Activated naive CD4-positive, alpha-beta T cell treated with anti-CD3 and anti-CD28 coated beads, Interleukin-2, amount 10 ng/mL, durations not matched to agents 7 days and 5 days (primary cell): ENCODE results near the gene CKS2.
"Not testable (repeated sequence)": the region's sequence is repeated elsewhere in the genome, so short reads cannot be mapped to it uniquely, and the experiment has no call there.

Experiments used
- CTCF ChIA-PET: fragments of 350-600 bp; sonication (Branson Sonifier 250); formaldehyde crosslinking; loops from one replicate; lab custom pipeline; 2021; ENCODE audit warnings: antibody characterized with exemption; lab: Charles Lee
- DNase-seq: peaks from one replicate; pipeline ENCODE4 v3.0.0-alpha.2; 2020
- H3K27ac Mint-ChIP-seq: one replicate; pipeline ENCODE4 v1.8.0; 2021; ENCODE audit warnings: mild to moderate bottlenecking, moderate library complexity, mixed read lengths
- H3K27me3 Mint-ChIP-seq: one replicate; pipeline ENCODE4 v1.8.0; 2021; ENCODE audit warnings: mild to moderate bottlenecking, mixed read lengths
- H3K36me3 Mint-ChIP-seq: one replicate; pipeline ENCODE4 v1.8.0; 2021; ENCODE audit warnings: mixed read lengths
- H3K4me1 Mint-ChIP-seq: one replicate; pipeline ENCODE4 v1.8.0; 2021; ENCODE audit warnings: mixed read lengths
- H3K4me3 Mint-ChIP-seq: one replicate; pipeline ENCODE4 v1.8.0; 2021; ENCODE audit warnings: mild to moderate bottlenecking, moderate library complexity, mixed read lengths
- H3K9me3 Mint-ChIP-seq: one replicate; pipeline ENCODE4 v1.8.0; 2021; ENCODE audit warnings: mixed read lengths

Gene CKS2

DNA sequence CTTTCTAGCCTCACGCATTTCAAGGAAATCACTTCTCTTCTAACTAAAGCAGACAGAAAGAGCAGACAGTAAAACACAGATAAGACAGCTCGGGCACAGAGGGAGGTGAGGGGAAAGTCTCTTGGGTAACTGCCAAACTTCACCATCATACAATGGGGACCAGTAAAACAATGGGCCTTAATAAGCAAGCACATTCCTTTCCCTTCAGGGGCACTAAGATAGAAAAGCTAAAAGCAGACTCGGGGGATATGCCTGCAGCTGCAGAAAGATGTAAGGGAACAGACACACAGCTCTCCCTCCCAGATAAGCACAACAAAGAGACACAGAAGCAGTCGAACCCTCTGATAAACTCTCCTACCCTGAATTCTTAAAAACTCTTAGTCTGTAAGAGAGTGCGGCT is 15.6 kb upstream of the CKS2 start:
- no peaks in the 10 kb centered on the region for H3K4me1 Mint-ChIP-seq
- no peak overlapping the region for H3K27ac Mint-ChIP-seq
- peaks cover 3% of the 10 kb centered on the region for H3K9me3 Mint-ChIP-seq
- peaks cover 17% of the 10 kb centered on the region for H3K27me3 Mint-ChIP-seq
- H3K4me3 Mint-ChIP-seq, result no peak overlapping the region
- H3K36me3 Mint-ChIP-seq, result no peaks in the 10 kb centered on the region
- DNase-seq, result no peak
- CTCF ChIA-PET, result no interaction called here

DNA sequence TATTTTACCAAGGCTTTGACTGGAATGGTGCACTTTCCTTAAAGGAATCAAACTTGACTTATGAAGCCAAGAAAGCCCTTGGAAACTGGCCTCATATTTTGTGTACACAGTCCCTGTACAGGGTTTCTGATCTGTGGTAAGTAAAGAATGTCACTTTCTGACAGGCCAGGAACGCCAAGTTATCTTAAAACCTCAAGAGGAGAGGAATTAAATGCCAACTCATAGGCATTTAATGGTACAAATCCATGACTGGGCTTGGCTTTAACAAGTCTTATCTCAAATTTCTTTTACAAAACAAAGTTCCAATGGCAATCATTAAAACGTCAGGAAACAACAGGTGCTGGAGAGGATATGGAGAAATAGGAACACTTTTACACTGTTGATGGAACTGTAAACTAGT is 9.0 kb upstream of the CKS2 start:
- H3K4me1 Mint-ChIP-seq, H3K27ac Mint-ChIP-seq, CTCF ChIA-PET, H3K4me3 Mint-ChIP-seq, H3K27me3 Mint-ChIP-seq, DNase-seq, H3K36me3 Mint-ChIP-seq, H3K9me3 Mint-ChIP-seq: not testable (repeated sequence)

DNA sequence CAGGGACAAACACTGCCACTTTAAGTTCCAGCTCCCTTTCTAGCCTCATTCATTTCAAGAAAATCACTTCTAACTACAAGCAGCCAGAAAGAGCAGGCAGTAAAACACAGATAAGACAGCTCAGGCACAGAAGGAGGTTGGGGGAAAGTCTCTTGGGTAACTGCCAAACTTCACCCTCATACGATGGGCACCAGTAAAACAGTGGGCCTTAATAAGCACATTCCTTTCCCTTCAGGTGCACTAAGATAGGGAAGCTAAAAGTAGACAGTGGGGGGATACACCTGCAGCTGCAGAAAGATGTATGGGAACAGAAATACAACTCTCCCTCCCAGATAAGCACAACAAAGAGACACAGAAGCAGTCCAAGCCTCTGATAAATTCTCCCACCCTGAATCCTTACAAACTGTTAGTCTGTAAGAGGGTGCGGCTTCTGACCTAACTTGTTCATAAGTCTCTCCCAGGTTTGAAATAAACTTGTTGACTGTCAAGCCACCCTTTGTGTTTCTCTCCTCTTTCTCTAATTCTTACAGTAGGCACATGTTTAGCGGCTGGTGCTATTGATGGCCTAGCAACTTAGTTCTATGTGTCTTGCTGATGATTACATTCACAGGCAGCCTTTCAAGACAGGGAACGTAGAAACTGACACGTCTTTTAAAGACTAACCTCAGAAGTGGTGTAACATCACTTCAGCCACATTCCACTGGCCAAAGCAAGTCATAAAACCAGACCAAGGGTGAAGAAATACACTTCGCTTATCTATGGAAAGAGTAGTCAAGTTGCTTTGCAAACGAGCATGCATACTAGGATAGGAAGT is 6.8 kb upstream of the CKS2 start:
- CTCF ChIA-PET, result no interaction called here
- Mint-ChIP-seq H3K27ac (no peak overlapping the region), H3K27me3 (no peaks in the 10 kb centered on the region), H3K36me3 (peaks cover 5% of the 10 kb centered on the region), H3K4me3 (no peak overlapping the region), H3K4me1 (peaks cover 7% of the 10 kb centered on the region), H3K9me3 (no peaks in the 10 kb centered on the region)
- DNase-seq, result no peak

DNA sequence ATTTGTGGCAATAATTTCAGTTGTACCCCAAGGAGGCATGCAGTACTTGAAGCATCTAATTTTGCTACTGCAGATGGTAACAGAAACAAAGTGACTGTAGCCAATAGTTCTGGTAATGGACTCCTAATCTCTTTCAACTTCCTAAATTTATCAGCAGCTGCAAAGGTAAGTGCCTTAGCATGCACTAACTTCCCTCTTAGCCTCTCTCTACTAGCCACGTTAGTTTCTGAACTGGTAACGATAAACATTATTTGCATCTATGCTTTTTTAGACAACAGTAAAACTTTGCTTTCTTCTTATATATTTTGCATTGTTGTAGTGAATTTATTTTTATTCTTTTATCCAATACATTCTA is 6.2 kb upstream of the CKS2 start:
- Mint-ChIP-seq H3K36me3 (peaks cover 6% of the 10 kb centered on the region), H3K4me1 (peaks cover 13% of the 10 kb centered on the region), H3K27me3 (no peaks in the 10 kb centered on the region), H3K9me3 (no peaks in the 10 kb centered on the region), H3K4me3 (no peak overlapping the region), H3K27ac (no peak overlapping the region)
- CTCF ChIA-PET, result no interaction called here
- no peak for DNase-seq

DNA sequence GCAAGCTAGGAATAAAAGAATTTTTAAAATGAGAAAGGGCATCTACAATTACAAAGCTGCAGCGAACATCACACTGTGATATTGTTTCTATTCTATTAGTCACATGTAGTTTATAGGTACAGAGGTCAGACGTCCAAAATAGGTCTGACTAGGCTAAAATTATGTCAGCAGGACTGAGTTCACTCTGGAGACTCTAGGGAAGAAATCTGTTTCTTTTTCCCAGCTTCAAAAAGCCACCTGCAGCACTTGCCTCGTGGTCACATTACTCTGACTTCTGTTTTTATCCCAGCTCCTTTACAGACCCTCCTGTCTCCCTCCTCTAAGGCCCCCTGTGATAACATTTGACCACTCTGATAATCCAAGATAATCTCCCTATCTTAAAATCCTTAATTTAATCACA is 5.1 kb upstream of the CKS2 start:
- CTCF ChIA-PET, result no interaction called here
- DNase-seq, result no peak
- H3K4me3 Mint-ChIP-seq, result no peak overlapping the region
- H3K4me1 Mint-ChIP-seq, result peaks cover 19% of the 10 kb centered on the region
- H3K27me3 Mint-ChIP-seq, result no peaks in the 10 kb centered on the region
- peaks cover 8% of the 10 kb centered on the region for H3K36me3 Mint-ChIP-seq
- H3K27ac Mint-ChIP-seq, result no peak overlapping the region
- no peaks in the 10 kb centered on the region for H3K9me3 Mint-ChIP-seq

DNA sequence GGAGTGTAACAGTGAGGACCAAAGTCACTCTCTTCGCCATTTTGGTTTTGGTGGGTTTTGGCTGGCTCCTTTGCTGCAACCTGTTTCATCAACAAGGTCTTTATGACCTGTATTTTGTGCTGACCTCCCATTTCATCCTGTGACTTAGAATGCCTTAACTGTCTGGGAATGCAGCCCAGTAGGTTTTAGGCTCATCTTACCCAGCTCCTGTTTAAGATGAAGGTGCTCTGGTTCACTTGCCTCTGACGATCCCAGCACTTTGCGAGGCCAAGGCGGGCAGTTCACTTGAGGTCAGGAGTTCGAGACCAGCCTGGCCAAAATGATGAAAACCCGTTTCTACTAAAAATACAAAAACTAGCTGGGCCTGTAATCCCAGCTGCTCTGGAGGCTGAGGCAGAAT is 1.8 kb upstream of the CKS2 start:
- no peak for DNase-seq
- Mint-ChIP-seq H3K4me3 (peak overlapping the region; percentile 90), H3K27ac (peak overlapping the region; percentile 99), H3K36me3 (peaks cover 29% of the 10 kb centered on the region), H3K27me3 (no peaks in the 10 kb centered on the region), H3K4me1 (peaks cover 37% of the 10 kb centered on the region), H3K9me3 (no peaks in the 10 kb centered on the region)
- CTCF ChIA-PET, result no interaction called here

DNA sequence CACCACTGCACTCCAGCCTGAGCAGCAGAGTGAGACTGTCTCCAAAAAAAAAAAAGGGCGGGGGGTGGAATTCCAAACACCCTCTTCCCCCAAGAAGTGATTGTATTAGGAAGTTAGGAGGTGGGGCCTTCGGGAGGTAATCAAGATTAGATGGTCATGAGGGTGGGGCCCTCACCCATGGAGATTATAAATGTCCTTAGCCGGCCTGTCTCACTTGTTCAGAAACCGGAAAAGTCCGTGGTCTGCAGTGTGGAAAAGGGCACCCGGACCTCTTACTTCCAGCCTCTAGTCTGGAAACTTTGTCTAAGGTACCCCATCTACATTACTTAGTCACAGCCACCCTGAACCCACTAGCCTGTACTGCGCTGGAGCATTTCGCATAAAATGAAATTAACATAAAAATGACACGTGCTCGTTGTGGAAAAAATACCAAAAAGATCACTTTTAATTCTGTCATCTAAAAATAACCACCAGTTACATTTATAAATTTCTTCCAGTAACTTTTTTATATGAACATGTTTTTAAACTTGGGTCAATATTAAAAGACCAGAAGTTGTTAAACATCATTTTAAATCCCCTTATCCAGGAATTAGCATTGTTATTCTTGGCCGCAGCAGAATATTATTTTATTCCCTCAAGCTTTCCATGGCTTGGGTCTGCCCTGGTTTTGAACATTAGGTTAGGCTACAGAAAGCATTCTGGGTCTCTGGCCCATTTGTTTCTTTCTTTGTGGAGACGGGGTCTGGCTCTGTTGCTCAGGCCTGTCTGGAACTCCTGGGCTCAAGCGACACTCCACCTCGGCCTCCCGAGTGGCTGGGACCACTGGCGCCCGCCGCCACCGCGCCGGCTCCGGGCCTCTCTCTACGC is 1.2 kb upstream of the CKS2 start:
- no peak for DNase-seq

DNA sequence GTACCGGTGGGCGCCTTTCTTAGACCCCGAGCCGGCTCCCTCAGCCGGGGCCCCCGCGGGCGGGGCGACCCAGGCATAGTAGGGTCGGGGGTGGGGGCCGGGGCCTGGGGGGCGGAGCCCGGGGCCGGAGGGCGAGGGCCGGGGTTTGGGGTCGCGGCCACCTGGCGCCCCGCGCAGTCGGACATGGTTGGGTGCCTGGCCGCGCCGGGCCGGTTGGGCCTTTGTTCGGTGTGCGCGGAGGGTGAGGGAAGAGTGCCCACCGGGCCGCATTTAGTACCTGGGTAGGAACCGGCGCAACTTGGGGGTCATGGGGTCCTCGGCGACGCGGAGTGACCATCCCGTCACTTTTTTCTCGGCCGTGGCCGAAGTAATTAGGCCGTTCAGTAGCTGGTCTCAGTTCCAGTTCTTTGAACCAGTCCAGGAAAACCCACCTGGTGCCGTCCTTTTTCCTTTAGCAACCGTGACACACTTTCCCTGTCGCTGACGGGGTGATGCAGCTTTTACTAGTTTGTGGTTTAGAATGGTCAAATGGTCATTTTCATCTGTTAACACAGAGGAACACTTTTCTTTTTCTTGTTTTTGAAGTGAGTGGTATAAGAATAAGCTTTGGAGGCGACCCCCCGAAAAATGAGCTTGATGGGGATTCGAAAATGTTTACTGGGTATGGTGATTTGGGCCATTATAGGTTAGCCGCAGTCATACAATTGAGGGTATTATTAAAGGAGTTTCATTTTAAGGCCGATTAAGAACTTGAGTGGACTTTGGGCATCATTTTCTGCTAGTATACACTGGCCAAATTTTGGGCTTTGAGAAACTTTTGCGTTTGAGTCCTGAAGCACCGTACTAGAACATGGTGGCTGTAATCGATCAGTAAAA is 589 bp downstream of the CKS2 start:
- CTCF ChIA-PET, result no interaction called here
- Mint-ChIP-seq H3K9me3 (no peaks in the 10 kb centered on the region), H3K27ac (peak overlapping the region; percentile 99), H3K4me1 (peaks cover 56% of the 10 kb centered on the region), H3K27me3 (no peaks in the 10 kb centered on the region), H3K36me3 (peaks cover 50% of the 10 kb centered on the region), H3K4me3 (peak overlapping the region; percentile 90)
- no peak for DNase-seq

More for the DNA sequence above, 1.2 kb upstream of the CKS2 start:
- Mint-ChIP-seq H3K27ac (peak overlapping the region; percentile 99), H3K36me3 (peaks cover 35% of the 10 kb centered on the region), H3K4me3 (peak overlapping the region; percentile 90), H3K9me3 (no peaks in the 10 kb centered on the region), H3K4me1 (peaks cover 44% of the 10 kb centered on the region), H3K27me3 (no peaks in the 10 kb centered on the region)
- CTCF ChIA-PET, result no interaction called here

DNA sequence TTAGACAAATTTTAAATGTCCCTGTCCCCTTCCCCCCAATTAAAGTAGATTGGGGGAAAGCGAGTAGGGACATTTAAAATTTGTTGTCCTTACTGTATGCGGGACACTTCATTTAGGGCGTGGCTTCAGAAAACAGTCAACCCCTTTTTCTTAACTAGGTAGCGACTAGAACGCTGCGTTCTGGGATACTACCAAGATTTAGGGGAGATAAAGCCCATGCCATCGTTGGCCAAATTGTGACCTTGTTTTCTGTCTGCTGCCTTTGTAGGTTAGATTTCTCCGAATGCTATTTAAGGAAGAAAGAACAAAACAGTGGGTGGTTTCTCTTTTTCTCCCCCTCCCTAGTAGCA is 1.2 kb downstream of the CKS2 start:
- Mint-ChIP-seq H3K27ac (peak overlapping the region; percentile 89), H3K36me3 (peaks cover 56% of the 10 kb centered on the region), H3K4me1 (peaks cover 63% of the 10 kb centered on the region), H3K27me3 (no peaks in the 10 kb centered on the region), H3K4me3 (peak overlapping the region; percentile 90), H3K9me3 (no peaks in the 10 kb centered on the region)
- DNase-seq, result peak; percentile 38
- CTCF ChIA-PET, result no interaction called here

DNA sequence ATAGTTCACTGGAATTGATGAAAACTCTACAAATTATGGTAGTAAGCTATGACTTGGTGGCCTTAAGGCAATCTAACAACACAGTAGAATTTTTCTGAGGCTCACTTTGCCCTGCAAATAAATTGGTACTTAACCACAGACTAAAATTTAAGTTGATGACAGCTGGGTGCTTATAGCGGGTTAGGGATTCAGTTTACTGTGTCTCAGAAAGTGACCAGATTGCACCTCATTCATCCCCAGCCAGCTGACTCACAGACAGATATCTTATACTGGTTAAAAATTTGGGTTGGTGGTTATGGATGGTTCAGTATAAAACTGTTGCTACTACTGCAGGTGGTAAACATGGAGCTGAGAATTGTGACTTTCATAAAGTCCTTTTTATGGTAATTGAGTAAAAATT is 2.8 kb downstream of the CKS2 start:
- Mint-ChIP-seq H3K27ac (peak overlapping the region; percentile 84), H3K4me1 (peaks cover 68% of the 10 kb centered on the region), H3K4me3 (peak overlapping the region; percentile 90), H3K27me3 (no peaks in the 10 kb centered on the region), H3K36me3 (peaks cover 62% of the 10 kb centered on the region), H3K9me3 (no peaks in the 10 kb centered on the region)
- CTCF ChIA-PET, result no interaction called here
- DNase-seq, result no peak

DNA sequence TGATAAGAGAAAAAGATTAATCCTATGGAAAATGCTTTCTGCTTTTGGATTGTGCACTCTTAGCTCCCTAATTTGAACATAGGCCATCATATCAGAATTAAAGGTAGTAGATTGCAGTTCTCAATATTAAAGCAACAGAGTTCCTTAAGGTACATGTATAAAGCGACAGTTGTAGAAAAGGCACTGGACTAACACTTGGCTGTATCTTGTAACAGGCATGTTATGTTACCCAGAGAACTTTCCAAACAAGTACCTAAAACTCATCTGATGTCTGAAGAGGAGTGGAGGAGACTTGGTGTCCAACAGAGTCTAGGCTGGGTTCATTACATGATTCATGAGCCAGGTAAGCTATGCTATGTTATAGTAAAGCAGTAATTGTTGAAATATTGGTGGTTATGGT is 4.0 kb downstream of the CKS2 start:
- CTCF ChIA-PET, result no interaction called here
- Mint-ChIP-seq H3K9me3 (no peaks in the 10 kb centered on the region), H3K27ac (peak overlapping the region; percentile 84), H3K36me3 (peaks cover 66% of the 10 kb centered on the region), H3K4me1 (peaks cover 67% of the 10 kb centered on the region), H3K27me3 (no peaks in the 10 kb centered on the region), H3K4me3 (peak overlapping the region; percentile 90)
- DNase-seq, result no peak

DNA sequence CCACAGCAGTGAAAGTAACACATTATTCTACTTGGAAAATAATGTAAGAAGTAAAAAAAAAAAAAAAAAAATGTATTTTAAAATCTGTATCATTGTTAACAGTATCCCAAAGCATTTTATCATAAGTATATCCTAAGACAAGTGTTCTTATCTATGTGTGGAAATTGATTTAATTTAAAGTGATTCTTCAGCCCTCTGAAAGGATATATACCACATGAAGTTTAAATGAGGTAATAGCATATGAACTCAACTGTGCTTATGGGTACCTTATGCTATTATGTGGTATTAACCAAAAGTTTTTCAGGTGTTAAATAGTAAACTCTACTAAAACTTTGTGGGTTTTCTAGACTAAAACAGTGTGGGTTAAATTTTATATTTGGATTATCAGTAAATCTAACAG is 4.5 kb downstream of the CKS2 start:
- Mint-ChIP-seq H3K27me3 (no peaks in the 10 kb centered on the region), H3K4me3 (no peak overlapping the region), H3K4me1 (peaks cover 70% of the 10 kb centered on the region), H3K36me3 (peaks cover 64% of the 10 kb centered on the region), H3K9me3 (no peaks in the 10 kb centered on the region), H3K27ac (peak overlapping the region; percentile 99)
- CTCF ChIA-PET, result no interaction called here
- no peak for DNase-seq

DNA sequence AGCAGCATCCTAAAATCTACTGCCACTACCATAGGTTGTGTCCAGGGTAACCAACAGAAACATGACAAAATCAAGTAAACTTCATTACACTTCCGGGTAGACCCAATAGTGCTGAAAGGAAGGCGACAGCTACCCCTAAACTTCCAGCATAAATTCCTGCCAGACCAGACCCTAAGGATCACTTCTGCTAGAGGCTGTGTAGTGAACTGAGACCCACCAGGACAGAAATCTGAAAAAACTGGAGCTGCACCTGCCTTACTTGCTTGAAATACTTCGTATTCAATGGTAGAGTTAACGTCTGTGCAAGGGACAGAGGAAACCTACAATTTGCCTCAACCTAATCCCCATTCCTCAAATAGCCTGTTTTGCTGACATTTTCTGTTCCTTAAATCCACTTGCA is 6.3 kb downstream of the CKS2 start:
- Mint-ChIP-seq H3K4me1 (peaks cover 86% of the 10 kb centered on the region), H3K9me3 (no peaks in the 10 kb centered on the region), H3K27ac (peak overlapping the region; percentile 99), H3K27me3 (no peaks in the 10 kb centered on the region), H3K36me3 (peaks cover 74% of the 10 kb centered on the region), H3K4me3 (peak overlapping the region; percentile 87)
- no peak for DNase-seq
- CTCF ChIA-PET, result no interaction called here
